OCI-LY3 (cell line): ENCODE measurements around the gene ROR2.
A peak's percentile ranks its signal among the peaks of the same experiment; 100 is the strongest.

Source experiments
- CTCF ChIP-seq: fragments of 200-600, 300-600 bp; sonication (generic); IDR thresholded peaks from 2 replicates; pipeline ENCODE4 v1.5.1; 2014; ENCODE audit warnings: antibody characterized with exemption, low read length, low read depth
- EZH2phosphoT487 ChIP-seq: fragments of 200-600 bp; shearing (Covaris generic); IDR thresholded peaks from 2 replicates; pipeline ENCODE4 v1.6.1; 2018; ENCODE audit warnings: antibody characterized with exemption, mixed run types, low read depth

DNA sequence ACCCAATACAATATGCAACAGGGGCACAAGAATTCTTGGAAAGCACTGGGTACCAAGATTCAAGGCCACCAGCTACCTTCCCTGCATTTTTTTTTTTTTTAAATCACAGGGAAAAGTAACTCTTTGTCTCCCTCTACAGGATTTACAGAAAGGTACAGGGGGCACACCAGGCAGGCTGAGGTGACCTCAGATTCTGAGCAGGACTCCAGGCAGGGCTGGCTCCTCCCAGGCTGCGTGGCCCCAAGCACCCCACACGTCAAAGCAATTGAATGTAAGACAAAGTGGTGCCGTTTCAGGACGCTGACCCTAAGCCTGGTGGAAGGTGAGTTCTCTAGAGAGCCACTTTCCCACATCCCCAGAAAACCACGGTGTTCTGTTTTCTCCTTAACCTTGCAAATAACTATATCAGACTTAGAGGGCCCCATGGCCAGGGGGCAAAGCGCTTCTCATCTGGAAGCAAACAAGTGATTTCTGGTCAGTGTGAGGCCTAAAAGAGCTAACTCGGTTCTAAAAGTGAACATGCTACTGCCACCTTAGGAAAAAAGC lies 222.6 kb downstream of the ROR2 start:
- TF ChIP-seq CTCF: peak; percentile 79
- TF ChIP-seq EZH2phosphoT487: no peak
